ENCODE data around the gene TAB2. TPM values are rescaled to one million over a fixed set of nuclear protein-coding genes. Genes with fewer than 3 reads are reported as not detected.

Gene TAB2
- total and polyA plus RNA-seq, 2 experiments from 2014 or later: 13.8 to 39.0 TPM

GRCh38 chr6:149445095-149445466 is 127.6 kb downstream of the TAB2 start:
- H3K36me3 ChIP-seq: no peaks in the 10 kb centered on the region
- H3K4me3 ChIP-seq: no peak overlapping the region
- H3K27ac ChIP-seq: no peak overlapping the region
- TF ChIP-seq, protein P1, sequence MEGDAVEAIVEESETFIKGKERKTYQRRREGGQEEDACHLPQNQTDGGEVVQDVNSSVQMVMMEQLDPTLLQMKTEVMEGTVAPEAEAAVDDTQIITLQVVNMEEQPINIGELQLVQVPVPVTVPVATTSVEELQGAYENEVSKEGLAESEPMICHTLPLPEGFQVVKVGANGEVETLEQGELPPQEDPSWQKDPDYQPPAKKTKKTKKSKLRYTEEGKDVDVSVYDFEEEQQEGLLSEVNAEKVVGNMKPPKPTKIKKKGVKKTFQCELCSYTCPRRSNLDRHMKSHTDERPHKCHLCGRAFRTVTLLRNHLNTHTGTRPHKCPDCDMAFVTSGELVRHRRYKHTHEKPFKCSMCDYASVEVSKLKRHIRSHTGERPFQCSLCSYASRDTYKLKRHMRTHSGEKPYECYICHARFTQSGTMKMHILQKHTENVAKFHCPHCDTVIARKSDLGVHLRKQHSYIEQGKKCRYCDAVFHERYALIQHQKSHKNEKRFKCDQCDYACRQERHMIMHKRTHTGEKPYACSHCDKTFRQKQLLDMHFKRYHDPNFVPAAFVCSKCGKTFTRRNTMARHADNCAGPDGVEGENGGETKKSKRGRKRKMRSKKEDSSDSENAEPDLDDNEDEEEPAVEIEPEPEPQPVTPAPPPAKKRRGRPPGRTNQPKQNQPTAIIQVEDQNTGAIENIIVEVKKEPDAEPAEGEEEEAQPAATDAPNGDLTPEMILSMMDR (IDR thresholded peaks at IDR 0.05; ENCODE audit: low read depth, low read length): no peak
- H3K27me3 ChIP-seq: peaks cover 15% of the 10 kb centered on the region
- no peaks in the 10 kb centered on the region for H3K4me1 ChIP-seq (ENCODE audit: low read depth)
- no peaks in the 10 kb centered on the region for H3K9me3 ChIP-seq (ENCODE audit: low read depth)
- DNase-seq (ENCODE audit: low read depth in 1 of 2, low spot score in 1 of 2): no peak

DNA sequence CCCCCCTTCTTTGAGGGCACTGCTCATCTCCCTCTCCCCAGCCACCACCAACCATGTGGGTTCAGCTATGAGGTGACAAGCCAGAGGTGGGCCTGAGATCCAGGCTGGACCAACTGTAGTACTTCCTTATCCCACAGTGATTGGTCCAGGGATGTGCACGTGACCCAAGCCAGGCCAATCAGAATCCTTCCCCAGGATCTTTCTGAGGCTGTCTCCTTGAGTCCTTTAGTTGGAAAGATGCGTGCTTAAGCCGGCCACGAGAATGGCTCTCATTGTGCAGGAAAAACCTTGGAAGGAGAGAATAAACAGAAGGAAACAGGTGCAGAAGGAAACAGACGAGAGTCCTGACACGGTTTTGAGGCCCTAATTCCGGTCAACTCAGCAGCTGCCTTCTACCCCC is 128.1 kb downstream of the TAB2 start:
- H3K4me1 ChIP-seq (ENCODE audit: low read depth): no peaks in the 10 kb centered on the region
- TF ChIP-seq, protein P1 (IDR thresholded peaks at IDR 0.05; ENCODE audit: low read depth, low read length): no peak
- H3K9me3 ChIP-seq (ENCODE audit: low read depth): no peaks in the 10 kb centered on the region
- H3K4me3 ChIP-seq: no peak overlapping the region
- H3K27ac ChIP-seq: no peak overlapping the region
- no peaks in the 10 kb centered on the region for H3K36me3 ChIP-seq
- no peak for DNase-seq (ENCODE audit: low read depth in 1 of 2, low spot score in 1 of 2)
- H3K27me3 ChIP-seq: peaks cover 20% of the 10 kb centered on the region

DNA sequence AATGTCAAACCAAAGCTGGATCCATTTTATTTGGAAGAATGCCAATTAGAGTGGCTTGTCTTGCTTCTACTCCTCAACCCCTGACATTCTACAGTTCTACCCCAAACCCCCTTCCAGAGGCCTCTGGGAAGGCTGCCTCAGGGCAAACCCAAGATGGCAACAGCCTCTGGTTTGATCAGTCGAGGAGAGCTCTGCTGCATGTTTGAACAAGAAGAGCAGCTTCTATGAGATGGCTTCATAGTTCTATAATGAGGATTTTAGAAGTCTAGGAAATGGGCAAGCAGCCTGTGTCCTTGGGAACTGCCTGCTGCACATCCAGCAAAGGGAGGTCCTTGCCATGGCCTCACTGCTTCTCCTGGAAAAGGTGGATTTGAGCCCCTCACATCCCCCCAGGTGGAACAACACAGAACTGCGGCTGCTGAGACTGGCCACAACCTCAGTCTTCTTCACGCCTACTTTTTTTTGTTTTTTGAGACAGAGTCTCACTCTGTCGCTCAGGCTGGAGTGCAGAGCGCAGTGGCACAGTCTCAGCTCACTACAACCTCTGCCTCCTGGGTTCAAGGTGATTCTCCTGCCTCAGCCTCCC is 129.4 kb downstream of the TAB2 start:
- no peaks in the 10 kb centered on the region for H3K36me3 ChIP-seq
- TF ChIP-seq, protein P1 (IDR thresholded peaks at IDR 0.05; ENCODE audit: low read depth, low read length): no peak
- H3K27me3 ChIP-seq: peaks cover 33% of the 10 kb centered on the region
- no peaks in the 10 kb centered on the region for H3K9me3 ChIP-seq (ENCODE audit: low read depth)
- DNase-seq (ENCODE audit: low read depth in 1 of 2, low spot score in 1 of 2): no peak
- H3K27ac ChIP-seq: no peak overlapping the region
- no peaks in the 10 kb centered on the region for H3K4me1 ChIP-seq (ENCODE audit: low read depth)
- H3K4me3 ChIP-seq: no peak overlapping the region

- TF ChIP-seq, protein P1 (IDR thresholded peaks at IDR 0.05; ENCODE audit: low read depth, low read length): no peak
- H3K27me3 ChIP-seq: peaks cover 43% of the 10 kb centered on the region
- H3K4me1 ChIP-seq (ENCODE audit: low read depth): no peaks in the 10 kb centered on the region
- H3K4me3 ChIP-seq: no peak overlapping the region
- no peaks in the 10 kb centered on the region for H3K36me3 ChIP-seq
- no peak overlapping the region for H3K27ac ChIP-seq
- H3K9me3 ChIP-seq (ENCODE audit: low read depth): no peaks in the 10 kb centered on the region
- DNase-seq (ENCODE audit: low read depth in 1 of 2, low spot score in 1 of 2): no peak
Observed at GRCh38 chr6:149448821-149449453, 131.4 kb downstream of the TAB2 start.

- no peaks in the 10 kb centered on the region for H3K9me3 ChIP-seq (ENCODE audit: low read depth)
- TF ChIP-seq, protein P1 (IDR thresholded peaks at IDR 0.05; ENCODE audit: low read depth, low read length): no peak
- H3K36me3 ChIP-seq: no peaks in the 10 kb centered on the region
- H3K4me3 ChIP-seq: no peak overlapping the region
- no peaks in the 10 kb centered on the region for H3K4me1 ChIP-seq (ENCODE audit: low read depth)
- H3K27ac ChIP-seq: no peak overlapping the region
- DNase-seq (ENCODE audit: low read depth in 1 of 2, low spot score in 1 of 2): no peak
- peaks cover 43% of the 10 kb centered on the region for H3K27me3 ChIP-seq
Observed at GRCh38 chr6:149449831-149450678, 132.5 kb downstream of the TAB2 start.
